DND-41 (cell line): ENCODE results near the gene ARID3C.

Experiments used
- ATAC-seq: fragments of 200-7000 bp; cut with Tn5 transposase; 3 replicates; pipeline ENCODE4 v1.9.1; 2021; ENCODE audit warnings: low read depth; ENCODE audit not compliant: insufficient read depth
- DNase-seq: peaks from one replicate; pipeline ENCODE4 v3.0.0-alpha.2; 2020
- H2AFZ ChIP-seq: 2 replicates; pipeline ENCODE4 v1.6.0; 2012; ENCODE audit warnings: low read depth, low read length
- H3K27ac ChIP-seq: 2 replicates; pipeline ENCODE4 v1.5.1; 2012; ENCODE audit warnings: low read length, inconsistent platforms
- H3K27me3 ChIP-seq: fragments of 200-600 bp; sonication (generic); 2 replicates; pipeline ENCODE4 v1.6.0; 2012; ENCODE audit warnings: low read length, mild to moderate bottlenecking, inconsistent platforms; ENCODE audit not compliant: insufficient read depth, poor library complexity
- H3K36me3 ChIP-seq: 2 replicates; pipeline ENCODE4 v1.5.1; 2012; ENCODE audit warnings: low read length, inconsistent platforms; ENCODE audit not compliant: insufficient read depth
- H3K4me1 ChIP-seq: 2 replicates; pipeline ENCODE4 v1.5.1; 2012; ENCODE audit warnings: mild to moderate bottlenecking, low read length; ENCODE audit not compliant: insufficient read depth
- H3K4me2 ChIP-seq: 2 replicates; pipeline ENCODE4 v1.6.0; 2012; ENCODE audit warnings: mild to moderate bottlenecking, moderate library complexity, low read length, inconsistent platforms; ENCODE audit not compliant: insufficient read depth
- H3K4me3 ChIP-seq, 2 experiments: fragments of 200-600 bp in 1 of 2; shearing (Covaris generic) in 1 of 2; 2 replicates each; pipeline ENCODE4 v1.5.1; 2012 to 2016; ENCODE audit warnings: inconsistent platforms in 2 of 2, low read length in 2 of 2, mild to moderate bottlenecking in 2 of 2, low read depth in 1 of 2, moderate library complexity in 1 of 2
- H3K79me2 ChIP-seq: 2 replicates; pipeline ENCODE4 v1.6.0; 2012; ENCODE audit warnings: low read length, inconsistent platforms; ENCODE audit not compliant: insufficient read depth
- H3K9ac ChIP-seq: 2 replicates; pipeline ENCODE4 v1.6.0; 2012; ENCODE audit warnings: low read depth, mild to moderate bottlenecking, inconsistent platforms, low read length, moderate library complexity
- H3K9me3 ChIP-seq: 2 replicates; pipeline ENCODE4 v1.5.1; 2012; ENCODE audit warnings: low read length, moderate library complexity, mild to moderate bottlenecking, inconsistent platforms; ENCODE audit not compliant: insufficient read depth, severe bottlenecking
- H4K20me1 ChIP-seq: 2 replicates; pipeline ENCODE4 v1.6.0; 2012; ENCODE audit warnings: low read length; ENCODE audit not compliant: insufficient read depth
- EZH2 ChIP-seq: IDR thresholded peaks from 3 replicates; pipeline ENCODE4 v1.6.1; 2012; ENCODE audit warnings: borderline replicate concordance, low read depth, mild to moderate bottlenecking, moderate library complexity, low read length, inconsistent platforms; ENCODE audit not compliant: severe bottlenecking
- TF ChIP-seq, protein P1 (sequence below): IDR thresholded peaks from 2 replicates; pipeline ENCODE4 v1.5.1; 2012; ENCODE audit warnings: borderline replicate concordance, low read length, moderate library complexity, mild to moderate bottlenecking; ENCODE audit not compliant: poor library complexity, severe bottlenecking; ENCODE audit errors: extremely low read depth

Gene ARID3C

GRCh38 chr9:34591248-34591916 is 37.5 kb downstream of the ARID3C start:
- no peaks in the 10 kb centered on the region for H4K20me1 ChIP-seq
- H3K9ac ChIP-seq, result no peak overlapping the region
- peak; percentile 64; the same call in 2 of the 3 replicates for ATAC-seq
- no peaks in the 10 kb centered on the region for H3K79me2 ChIP-seq
- H3K4me2 ChIP-seq, result no peak overlapping the region
- no peaks in the 10 kb centered on the region for H3K36me3 ChIP-seq
- H3K4me1 ChIP-seq, result no peaks in the 10 kb centered on the region
- peak; percentile 36 for DNase-seq
- TF ChIP-seq EZH2, result no peak
- TF ChIP-seq, protein P1, sequence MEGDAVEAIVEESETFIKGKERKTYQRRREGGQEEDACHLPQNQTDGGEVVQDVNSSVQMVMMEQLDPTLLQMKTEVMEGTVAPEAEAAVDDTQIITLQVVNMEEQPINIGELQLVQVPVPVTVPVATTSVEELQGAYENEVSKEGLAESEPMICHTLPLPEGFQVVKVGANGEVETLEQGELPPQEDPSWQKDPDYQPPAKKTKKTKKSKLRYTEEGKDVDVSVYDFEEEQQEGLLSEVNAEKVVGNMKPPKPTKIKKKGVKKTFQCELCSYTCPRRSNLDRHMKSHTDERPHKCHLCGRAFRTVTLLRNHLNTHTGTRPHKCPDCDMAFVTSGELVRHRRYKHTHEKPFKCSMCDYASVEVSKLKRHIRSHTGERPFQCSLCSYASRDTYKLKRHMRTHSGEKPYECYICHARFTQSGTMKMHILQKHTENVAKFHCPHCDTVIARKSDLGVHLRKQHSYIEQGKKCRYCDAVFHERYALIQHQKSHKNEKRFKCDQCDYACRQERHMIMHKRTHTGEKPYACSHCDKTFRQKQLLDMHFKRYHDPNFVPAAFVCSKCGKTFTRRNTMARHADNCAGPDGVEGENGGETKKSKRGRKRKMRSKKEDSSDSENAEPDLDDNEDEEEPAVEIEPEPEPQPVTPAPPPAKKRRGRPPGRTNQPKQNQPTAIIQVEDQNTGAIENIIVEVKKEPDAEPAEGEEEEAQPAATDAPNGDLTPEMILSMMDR, result peak; percentile 45
- no peak overlapping the region for H2AFZ ChIP-seq
- H3K27ac ChIP-seq, result no peak overlapping the region
- H3K9me3 ChIP-seq, result no peaks in the 10 kb centered on the region
- no peak overlapping the region for H3K4me3 ChIP-seq
- peaks cover 25% of the 10 kb centered on the region for H3K27me3 ChIP-seq

- Histone ChIP-seq H3K4me3 (no peak overlapping the region), H3K9me3 (no peaks in the 10 kb centered on the region), H3K27ac (no peak overlapping the region), H3K27me3 (peaks cover 33% of the 10 kb centered on the region), H3K9ac (no peak overlapping the region), H3K36me3 (no peaks in the 10 kb centered on the region), H3K79me2 (no peaks in the 10 kb centered on the region), H2AFZ (no peak overlapping the region), H3K4me1 (no peaks in the 10 kb centered on the region), H4K20me1 (no peaks in the 10 kb centered on the region), H3K4me2 (no peak overlapping the region)
- no peak for DNase-seq
- ATAC-seq, result no peak
- TF ChIP-seq, protein P1, result no peak
- no peak for TF ChIP-seq EZH2
Observed at GRCh38 chr9:34590381-34591247, 38.3 kb downstream of the ARID3C start.

DNA sequence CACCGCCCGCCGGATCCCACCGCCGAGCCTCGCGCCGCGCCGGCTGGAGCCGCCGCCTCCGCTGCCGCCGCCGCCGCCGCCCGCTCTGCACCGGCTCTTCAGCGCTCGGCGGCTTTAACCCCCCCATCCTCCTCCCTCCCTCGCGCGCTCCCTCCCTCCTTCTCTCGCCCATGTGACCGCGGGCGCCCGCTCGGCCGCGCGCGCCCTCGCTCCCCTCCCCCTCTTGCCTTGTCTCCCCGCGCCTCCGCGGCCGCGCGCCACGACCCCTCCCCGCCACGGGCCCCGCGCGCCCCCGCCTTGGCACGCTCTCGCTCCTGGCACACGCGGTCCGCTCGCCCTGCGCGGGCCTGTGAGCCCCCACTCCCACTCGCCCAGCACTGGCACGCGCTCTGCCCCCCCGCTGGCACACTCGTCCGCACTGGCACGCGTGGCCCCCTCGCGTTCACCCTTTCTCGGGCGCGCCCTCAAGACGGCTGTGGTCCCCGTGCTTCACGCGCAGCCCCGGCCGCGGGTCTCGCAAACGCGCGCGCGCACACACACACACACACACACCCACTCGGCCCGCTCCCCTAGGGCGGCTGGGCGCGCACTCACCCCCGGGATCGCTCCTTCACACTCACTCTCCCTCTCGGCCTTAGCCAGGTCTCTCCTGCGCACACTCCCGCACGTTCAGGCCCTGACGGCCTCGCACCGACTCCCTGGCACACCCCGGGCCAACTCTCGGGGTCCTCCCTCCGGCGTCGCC is 39.1 kb downstream of the ARID3C start, which contains the start of gene CNTFR:
CNTFR (minus strand) TSS at position 89 of the 745 bp plus-strand sequence. CDS start 20,743 bp downstream, outside the sequence.
- Histone ChIP-seq H3K27ac (no peak within 1 kb of the TSS), H3K4me2 (no peak within 1 kb of the TSS), H4K20me1 (no peaks in the 10 kb centered on the region), H3K27me3 (peaks cover 41% of the 10 kb centered on the region), H2AFZ (no peak within 1 kb of the TSS), H3K4me1 (no peaks in the 10 kb centered on the region), H3K4me3 (no peak within 1 kb of the TSS), H3K36me3 (no peaks in the 10 kb centered on the region), H3K9me3 (no peaks in the 10 kb centered on the region), H3K79me2 (no peaks in the 10 kb centered on the region), H3K9ac (no peak within 1 kb of the TSS)
- ATAC-seq (no peak), DNase-seq (no peak)
- TF ChIP-seq, protein P1, result no peak
- no peak for TF ChIP-seq EZH2
